Vagina (tissue), 2 donors: ENCODE measurements around the gene PTGFRN.

Experiments
- CTCF ChIP-seq, 3 experiments: fragments of 450-650 bp in 2 of 3; fragments of 200-600 bp in 1 of 3; sonication (generic) in 1 of 3; IDR thresholded peaks; one replicate each; pipeline ENCODE4 v1.5.1; 2017 to 2019; ENCODE audit warnings: antibody characterized with exemption in 3 of 3, mild to moderate bottlenecking in 2 of 3, moderate library complexity in 2 of 3
- POLR2A ChIP-seq, 2 donors: fragments of 450-650 bp; IDR thresholded peaks; one replicate each; pipeline ENCODE4 v1.6.1; 2017; ENCODE audit warnings: antibody characterized with exemption in 2 of 2, mild to moderate bottlenecking in 2 of 2, moderate library complexity in 2 of 2
- POLR2AphosphoS5 ChIP-seq, 2 donors: sonication (generic); formaldehyde crosslinking; IDR thresholded peaks; one replicate each; pipeline ENCODE4 v1.9.0; 2017; ENCODE audit warnings: antibody characterized with exemption in 2 of 2, mild to moderate bottlenecking in 2 of 2, low read depth in 1 of 2; ENCODE audit not compliant: insufficient read depth in 1 of 2

GRCh38 chr1:116947092-116947860, 37.6 kb downstream of the PTGFRN start:
- no peak for TF ChIP-seq CTCF (IDR thresholded peaks at IDR 0.05)
- TF ChIP-seq POLR2A (IDR thresholded peaks at IDR 0.05), result no peak
- TF ChIP-seq POLR2AphosphoS5 (IDR thresholded peaks at IDR 0.05; ENCODE audit: insufficient read depth in 1 of 2, low read depth in 1 of 2), result no peak
